GM12865 (cell line): ENCODE results near the gene DPY30.

Experiments
- DNase-seq: peaks from one replicate; pipeline ENCODE4 v3.0.0; 2010; ENCODE audit warnings: low read depth
- H3K4me3 ChIP-seq: 2 replicates; pipeline ENCODE4 v1.5.1; 2011; ENCODE audit warnings: mild to moderate bottlenecking, low read depth, low read length, control low read depth
- CTCF ChIP-seq: IDR thresholded peaks from 2 replicates; pipeline ENCODE4 v1.5.1; 2011; ENCODE audit warnings: low read length, control low read depth, low read depth, inconsistent platforms; ENCODE audit not compliant: insufficient read depth; ENCODE audit errors: missing control alignments

Gene DPY30

DNA sequence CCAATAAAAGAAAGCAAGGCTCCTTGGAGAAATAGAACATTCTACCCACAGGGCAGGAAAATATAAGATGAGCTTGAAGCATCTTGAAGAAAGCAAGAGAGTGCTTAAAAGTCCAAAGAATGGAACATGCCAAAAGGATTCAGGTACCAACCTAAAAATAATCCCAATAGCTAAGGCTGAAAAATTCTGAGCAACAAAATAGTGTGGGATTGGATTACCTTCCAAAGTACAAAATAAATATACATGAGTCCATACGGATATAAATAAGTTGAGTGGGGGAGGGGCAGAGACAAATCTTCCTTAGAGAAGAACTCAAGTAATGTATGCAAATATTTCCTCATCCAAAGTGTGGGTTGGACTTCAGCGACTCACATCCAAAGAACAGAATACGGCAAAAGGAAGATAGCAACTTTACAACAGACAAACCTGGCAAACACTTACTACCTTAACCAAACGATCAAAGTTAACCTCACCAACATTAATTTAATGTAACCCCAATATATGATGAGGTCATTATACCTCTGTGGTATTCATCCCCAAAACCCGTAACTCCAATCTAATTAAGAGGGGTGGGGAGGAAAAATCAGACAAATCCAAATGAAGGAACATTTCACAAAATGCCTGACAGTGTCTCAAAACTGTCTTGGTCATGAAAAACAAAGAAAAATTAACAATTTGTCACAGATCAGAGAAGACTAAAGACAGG is 55.7 kb downstream of the DPY30 start:
- no peak overlapping the region for H3K4me3 ChIP-seq
- no peak for DNase-seq
- TF ChIP-seq CTCF, result no peak

DNA sequence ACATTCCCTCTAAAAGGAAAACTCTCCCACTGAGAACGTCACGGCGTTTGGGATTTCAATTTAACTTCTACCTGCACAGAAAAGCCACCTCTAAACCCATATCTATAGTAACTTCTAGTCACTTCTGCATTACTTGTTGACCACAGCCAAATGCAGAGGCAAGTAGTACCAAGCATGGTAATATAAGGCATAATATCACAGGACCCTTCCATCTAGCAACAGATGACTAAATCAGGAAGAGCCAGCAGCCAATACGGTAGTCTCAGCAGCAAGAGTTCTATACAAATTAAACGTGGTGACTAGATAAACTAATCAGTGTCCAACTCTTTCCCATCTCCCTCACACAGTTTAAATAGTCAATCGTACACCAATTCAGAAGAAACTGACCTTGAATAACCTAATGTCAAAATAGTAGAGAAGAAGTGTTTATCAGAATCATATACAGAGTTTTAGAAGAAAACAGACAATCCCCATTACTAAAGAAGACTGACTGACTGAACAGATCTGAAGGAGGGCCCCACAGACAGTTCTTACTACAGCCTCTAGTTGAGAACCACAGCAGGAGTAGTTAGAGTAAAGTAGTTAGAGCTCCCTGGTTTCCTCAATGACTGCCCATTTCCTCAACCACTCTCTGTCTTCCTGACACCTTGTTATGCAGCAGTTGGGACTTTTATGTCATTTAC is 58.8 kb downstream of the DPY30 start:
- H3K4me3 ChIP-seq, result no peak overlapping the region
- TF ChIP-seq CTCF, result peak; percentile 11
- DNase-seq, result peak; percentile 81

DNA sequence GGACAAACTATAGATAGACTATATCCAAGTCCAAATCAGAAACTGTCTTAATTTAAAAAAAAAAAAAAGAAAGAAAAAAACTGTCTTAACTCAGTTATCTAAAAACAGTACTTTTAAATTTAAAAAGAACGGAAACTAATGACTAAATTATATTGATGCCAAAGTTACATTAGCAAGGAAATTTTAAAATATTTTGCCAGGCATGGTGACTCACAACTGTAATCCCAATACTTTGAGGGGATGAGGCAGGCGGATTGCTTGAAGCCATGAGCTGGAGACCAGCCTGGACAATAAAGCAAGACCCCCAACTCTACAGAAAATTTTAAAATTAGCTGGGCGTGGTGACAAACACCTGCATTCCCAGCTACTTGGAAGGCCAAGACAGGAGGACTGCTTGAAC is 59.6 kb downstream of the DPY30 start:
- no peak for DNase-seq
- TF ChIP-seq CTCF, result no peak
- H3K4me3 ChIP-seq, result no peak overlapping the region

DNA sequence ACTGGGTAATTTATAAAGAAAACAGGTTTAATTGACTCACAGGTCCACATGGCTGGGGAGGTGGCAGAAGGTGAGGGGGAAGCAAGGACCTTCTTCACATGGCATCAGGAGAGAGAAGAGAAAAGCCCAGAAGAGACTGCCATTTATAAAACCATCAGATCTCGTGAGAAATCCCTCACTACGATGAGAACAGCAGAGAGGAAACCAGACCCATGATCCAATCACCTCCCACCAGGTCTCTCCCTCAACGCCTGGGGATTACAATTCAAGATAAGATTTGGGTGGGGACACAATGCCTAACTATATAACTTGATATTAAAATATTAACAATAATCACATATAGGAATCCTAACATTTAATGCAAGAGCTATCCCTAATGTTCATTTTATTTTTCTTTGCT is 60.6 kb downstream of the DPY30 start:
- no peak for DNase-seq
- H3K4me3 ChIP-seq, result no peak overlapping the region
- TF ChIP-seq CTCF, result no peak

DNA sequence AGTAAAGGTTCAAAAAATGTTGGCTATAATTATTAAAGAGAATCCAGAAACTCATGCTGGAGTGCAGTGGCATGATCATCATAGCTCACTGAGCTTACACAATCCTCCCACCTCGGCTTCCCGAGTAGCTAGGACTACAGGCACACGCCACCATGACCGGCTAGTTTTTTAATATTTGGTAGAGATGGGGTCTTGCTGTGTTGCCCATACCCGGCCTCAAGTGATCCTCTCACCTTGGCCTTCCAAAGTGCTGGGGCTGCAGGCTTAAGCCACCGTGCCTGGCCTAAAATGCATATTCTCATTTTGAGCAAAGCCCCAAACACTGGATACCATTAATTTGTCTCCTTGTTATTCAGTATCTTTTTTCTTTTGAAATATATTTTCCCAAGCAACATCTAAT is 61.2 kb downstream of the DPY30 start:
- no peak for DNase-seq
- H3K4me3 ChIP-seq, result no peak overlapping the region
- TF ChIP-seq CTCF, result no peak
